Islet of Langerhans (tissue), 1 donor: ENCODE data around the gene SMYD3.
A peak's percentile ranks its signal among the peaks of the same experiment; 100 is the strongest.

Experiments used
- FAIRE-seq: peaks from one replicate; lab custom pipeline; 2011; peaks lifted over from hg19 to GRCh38; lab: Jason Lieb, UNC

SMYD3 gene

DNA sequence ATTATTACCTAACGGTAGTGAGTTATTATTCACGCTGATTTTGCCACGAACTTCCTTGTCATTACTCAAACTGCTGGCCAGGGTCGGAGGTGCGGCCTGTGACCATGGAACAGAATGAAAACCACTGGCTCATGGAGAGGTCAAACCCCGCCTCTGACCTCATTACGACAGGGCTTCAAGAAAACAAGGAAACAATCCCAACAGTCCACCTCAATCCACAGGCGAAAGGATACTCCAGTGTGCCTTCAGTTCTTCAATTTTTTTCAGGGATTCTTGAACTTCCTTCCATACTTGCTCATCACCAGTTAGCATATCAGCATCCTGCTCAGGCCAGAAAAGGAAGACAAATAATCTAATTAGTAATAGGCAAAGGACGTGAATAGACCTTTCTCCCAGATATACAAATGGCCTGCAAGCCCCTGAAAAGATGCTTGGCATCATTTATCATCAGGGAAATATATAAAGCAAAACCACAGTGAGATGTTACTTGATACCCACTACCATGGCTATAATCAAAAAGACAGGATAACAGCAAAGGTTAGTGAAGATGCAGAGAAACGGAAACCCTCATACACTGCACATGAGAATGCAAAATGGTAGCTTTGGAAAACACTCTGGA is 643.4 kb downstream of the SMYD3 start:
- FAIRE-seq: no peak

DNA sequence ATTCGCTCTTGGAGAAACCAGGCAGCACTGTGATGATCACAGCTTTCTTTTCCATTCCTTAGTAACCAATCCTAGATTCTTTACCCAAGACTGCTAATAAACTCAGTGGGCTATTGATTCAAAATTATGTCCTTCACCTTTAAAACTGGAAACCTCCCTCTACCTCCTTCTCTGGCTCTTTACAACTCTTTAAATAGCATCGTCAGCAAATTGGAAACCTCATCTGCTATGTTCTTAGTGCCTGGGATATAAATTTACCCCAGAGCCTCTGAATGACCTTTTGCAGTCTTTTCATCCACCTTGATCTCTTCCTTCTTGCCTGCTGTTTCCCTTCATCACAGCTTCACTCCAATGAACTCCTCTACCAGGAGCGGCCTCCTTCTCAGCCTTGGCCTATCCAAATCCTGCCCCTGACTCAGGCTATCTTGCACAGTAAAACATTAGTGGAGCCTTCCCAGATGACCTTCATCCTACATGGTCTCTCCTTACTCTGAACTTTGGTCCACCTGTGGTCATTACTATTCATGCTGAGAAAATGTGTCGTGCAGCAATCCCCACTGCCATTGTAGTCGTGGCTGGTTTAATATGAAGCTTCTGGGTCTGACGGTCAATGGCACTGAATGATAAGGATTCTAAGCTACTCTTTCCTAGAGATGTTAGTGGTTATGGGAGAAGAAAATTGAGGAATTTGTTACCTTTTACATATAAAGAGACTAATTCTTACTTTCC is 644.1 kb downstream of the SMYD3 start:
- no peak for FAIRE-seq

DNA sequence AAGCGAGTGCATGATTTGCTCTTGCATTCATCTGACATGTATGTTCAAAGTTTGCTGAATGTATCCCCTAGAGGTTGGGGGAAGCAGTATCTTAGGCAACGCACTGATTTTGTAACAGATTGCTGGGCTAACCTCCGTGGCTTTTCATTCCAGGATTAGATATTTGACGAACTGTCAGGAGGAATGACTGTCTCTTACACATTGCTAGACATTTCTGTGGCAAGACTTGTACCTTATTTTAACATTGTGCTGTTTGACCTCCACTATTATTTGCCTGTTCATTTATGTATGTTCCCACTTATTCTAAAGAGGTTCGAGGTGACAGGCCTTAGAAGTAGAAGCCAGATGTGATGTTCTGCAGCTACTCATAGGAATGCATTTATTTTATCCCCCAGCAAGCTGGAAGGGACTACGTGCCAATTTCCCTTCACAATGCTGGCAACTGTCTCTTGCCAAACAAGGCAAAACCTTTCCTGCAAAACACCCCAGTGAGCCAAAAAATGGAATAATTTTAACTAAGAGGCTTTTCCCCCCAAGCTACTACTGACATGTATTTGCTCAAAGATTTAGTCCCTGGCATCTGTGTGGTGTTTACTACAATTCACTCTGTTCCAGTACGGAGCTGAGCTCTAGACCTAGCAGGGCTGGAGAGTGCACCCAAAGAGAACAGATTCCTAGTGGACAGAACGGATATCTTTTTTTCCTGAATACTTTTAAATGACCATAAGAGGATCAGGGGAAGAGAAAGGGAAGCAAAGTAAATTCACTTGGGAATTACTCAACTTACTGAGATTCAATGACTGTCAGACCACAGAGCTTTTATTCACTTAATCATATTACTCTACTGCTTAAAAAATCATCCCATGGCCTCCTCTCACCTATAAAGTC is 646.2 kb downstream of the SMYD3 start:
- no peak for FAIRE-seq

DNA sequence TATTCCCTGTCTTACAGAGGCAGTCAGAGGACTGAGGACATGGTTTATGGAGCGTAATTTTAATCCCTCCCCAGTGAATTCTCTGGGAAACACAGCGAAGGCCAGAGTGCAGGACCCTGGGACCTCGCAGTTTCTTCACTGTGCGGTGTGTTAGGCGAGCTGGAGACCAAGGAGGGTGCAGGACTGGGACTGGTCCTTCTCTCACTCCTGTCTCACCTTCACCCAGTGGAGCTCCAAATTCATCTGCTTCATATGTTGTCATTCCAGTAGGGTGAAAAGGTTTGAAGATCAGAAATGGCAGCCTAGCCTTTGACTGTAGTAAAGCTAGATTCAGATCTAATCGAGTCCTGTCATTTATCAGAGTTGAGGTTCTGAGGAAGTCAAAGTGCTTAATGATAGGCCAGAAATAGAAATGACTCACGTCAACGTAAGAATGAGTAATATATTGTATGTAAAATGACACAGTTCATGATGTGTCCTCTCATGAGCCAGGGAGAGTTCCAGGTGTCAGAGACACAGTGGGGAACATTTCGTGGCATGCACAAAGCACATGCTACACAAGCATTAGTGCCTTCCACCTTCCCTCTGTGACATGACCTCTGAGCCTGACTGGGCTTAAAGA is 647.5 kb downstream of the SMYD3 start:
- FAIRE-seq: no peak

DNA sequence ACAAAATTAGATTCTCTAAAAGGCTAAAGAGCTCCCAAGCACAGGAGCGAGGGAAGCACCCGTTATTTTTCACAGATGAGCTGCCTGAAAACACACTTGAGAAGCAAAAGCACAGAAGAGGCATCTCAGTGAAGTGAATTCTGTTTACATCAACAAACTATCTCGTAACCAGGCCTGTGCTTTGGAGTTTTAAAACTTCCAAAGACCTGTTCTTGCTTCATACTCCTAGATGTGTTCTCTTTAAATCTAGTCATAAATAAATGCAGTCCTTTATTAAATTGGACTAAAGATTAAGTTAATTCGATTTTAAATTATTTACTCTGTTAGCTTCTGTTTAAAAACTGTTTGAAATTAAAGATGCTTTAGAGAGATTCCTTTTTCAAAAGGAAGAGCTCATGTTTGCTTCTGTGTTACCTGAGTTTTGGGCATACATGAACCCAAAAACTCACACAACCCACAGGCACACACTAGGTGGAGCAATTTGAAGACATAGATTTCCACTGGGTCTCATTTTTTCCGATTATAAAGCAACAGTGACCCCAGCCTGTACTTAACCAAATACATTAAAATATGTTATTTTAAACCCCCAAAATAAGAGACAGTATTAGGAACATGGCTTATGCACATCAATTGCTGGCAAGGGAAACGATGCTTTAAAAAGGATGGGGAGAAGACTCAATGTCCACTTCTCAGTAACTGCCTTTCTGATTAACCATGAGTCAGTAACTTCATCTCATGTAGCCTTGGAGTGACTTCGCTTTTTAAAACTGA is 648.2 kb downstream of the SMYD3 start:
- peak; percentile 5 for FAIRE-seq

DNA sequence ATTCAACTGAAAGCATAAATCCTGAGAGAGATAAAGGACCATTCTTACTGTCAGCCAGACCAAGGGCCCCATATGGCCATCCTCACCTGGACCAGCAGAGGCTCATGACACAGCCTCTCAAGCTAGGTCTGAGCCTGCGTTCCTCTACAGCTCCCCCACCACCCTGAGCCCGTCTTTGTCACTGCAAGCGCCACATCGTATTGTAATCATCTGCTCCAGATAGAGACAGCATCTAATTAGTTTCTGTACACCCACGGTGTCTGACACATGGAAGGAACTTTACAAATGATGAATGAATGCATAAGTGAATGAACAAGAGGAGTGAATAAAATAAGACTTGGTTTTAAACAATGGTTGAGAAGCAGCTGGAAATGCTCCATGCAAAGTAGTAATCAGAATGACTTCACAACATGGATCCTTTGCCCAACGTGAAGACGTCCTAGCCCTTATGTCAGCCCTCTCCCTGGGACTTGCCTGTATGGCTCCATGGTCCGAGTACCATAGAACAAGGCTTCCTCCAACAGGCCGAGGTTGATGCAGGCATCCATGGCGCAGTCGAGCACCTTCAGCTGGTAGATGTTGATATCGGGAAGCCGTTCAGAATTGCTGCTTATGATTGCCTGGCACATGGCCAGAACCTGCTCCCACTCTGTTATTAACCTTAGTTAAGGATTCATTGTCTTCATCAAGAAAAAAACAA is 648.9 kb downstream of the SMYD3 start:
- no peak for FAIRE-seq

DNA sequence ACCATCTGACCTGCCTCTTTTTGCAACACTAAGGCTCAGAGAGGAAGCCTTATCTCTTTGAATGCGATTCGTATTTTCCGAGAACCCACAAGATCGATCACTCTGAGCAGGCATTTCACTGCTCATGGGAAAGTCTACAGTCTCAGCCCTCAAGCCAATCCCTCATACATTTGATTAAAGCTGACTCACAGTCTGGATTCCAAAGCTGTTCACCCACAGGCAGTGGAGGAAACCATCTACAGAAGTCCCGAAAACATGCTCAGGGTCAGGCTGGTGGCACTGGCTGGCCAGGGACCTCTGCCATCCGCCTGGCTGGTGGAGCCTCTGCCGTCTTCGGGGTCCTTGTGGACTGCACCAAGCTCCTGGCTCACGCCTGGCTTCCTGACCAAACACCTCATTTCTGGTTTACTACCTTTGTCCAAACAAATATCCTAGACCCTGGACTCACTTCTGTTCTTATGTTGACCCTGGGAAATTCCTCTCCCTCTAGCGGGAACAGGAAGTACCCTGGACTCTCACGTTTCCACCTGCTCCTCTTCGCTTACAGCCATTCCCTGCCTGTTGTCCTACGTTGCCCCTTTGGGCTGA is 650.0 kb downstream of the SMYD3 start:
- no peak for FAIRE-seq

DNA sequence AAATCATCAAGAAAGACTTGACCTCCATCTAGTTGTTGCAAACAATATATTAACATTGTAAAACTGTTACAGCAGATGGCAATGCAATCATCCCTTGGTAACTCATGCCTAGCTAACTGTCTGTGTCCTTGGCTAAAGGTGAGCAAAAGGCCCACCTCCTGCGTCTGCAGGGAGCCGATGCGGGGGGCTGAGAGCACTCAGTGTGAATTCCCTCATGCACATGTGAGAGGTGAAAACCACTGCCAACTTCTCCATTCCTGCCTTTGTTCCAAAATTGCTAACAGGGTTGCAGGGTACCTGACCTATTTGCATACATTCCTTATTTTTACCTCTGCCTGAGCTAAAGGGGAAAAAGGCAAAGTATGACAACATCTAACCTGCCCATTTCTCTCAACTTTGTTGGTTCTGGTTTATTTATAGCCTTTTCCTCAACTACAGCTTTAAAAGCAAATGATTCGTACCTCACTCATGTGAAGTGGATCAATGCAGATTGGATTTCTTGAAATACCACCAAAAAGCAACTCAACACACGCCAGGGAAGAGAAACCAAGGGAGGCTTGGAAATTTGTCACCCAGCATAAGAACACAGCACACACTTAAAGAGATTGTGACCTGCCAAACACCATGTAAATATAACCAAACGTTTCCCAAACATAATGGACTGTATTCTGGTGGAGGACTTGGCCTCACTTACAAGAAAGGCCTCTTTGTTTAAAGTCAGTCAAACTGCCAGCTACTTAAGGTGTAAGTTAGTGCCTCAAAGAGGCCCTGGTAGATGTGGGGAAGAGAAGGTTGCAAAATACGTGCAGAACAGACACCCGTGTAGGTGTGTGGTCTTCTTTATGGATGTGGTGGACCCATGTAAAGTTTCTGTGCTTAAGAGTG is 651.0 kb downstream of the SMYD3 start:
- FAIRE-seq: no peak

DNA sequence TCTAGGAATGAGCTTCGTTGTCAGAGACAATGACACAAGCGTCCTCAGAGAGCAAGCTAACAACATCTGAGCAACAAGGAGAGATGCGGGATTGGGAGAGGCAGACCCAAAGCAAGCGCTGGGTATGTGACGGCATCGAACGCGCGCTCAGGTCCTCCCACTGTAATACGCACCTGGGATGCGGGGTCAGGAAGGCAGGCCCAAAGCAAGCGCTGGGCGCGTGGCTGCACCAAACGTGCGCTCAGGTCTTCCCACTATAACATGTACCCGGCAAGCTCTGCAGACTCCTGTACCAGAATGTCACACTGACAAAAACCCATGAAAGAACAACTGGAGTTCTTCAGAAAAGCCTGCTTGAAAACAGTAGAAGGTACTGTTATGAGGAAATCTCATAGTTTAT is 653.8 kb downstream of the SMYD3 start:
- no peak for FAIRE-seq

DNA sequence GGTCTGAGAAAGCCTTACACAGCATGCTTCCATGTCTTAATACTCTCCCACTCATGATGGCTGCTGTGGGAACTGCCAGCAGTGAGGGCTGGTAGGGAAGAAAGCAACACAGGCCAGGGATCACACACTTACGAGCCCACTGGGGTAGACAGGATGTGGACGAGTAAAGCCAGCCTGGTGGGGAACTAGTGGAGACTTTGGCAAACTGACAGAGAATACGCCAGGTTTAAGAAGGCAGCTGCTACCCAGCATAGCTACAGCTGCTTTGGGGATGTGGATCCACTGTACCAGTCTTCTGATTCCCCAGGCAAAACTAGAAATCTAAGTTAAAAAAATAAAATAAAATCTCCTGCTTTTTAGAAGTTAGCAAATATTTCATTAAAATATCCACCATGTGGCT is 664.0 kb downstream of the SMYD3 start:
- FAIRE-seq: no peak

DNA sequence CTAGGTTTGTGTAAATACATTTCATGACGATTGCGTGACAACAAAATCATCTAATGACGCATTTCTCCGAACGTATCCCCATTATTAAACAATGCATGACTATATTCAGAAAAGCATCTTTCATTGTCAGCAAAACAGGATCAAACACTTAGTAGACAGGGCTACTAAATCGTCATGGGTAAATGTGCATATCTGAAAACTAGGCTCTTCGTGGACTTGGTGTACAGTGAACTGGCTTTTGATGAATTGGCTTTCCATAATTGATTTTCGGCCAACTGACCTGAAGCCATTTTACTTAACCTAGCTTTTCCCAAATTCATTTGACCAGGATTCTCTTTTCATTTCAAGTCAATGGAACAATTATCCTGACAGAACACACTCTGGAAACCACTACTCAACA is 665.0 kb downstream of the SMYD3 start:
- no peak for FAIRE-seq

DNA sequence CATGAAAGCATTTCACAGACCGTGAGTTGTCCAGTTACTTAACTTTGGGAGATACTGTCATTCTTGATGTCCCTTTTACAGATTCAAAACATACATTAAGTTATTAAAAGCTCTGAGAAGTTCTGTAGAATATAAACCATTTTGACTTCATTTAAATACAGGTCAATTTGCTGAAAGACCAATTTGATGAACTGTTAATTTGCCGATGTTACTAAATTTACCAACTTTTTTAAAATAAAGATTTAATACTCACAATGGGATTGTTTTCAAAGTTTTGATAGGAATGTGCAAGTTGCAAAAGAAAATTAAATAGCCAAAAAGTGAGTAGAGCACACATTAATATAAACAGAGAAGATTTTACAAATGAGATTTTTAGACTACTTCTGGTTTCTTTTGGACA is 666.1 kb downstream of the SMYD3 start:
- no peak for FAIRE-seq

DNA sequence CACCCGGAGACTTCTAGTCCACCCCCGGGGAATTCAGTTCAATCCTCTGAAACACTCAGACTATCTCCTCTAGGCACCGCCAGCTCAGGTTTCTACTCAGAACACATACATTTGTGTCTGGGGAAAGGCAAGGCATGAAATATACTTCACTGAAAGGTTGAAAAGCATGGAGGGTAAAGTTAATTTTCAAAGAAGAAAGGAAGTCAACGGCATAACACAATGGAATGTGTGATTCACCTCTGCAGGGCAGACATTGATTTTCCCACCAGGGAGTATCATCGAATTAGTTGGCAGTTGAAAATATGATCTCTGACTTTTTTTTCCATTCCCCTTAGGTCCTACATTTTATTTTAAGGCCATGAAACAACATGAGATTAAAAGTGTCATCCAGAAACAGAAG is 669.4 kb downstream of the SMYD3 start:
- FAIRE-seq: no peak

DNA sequence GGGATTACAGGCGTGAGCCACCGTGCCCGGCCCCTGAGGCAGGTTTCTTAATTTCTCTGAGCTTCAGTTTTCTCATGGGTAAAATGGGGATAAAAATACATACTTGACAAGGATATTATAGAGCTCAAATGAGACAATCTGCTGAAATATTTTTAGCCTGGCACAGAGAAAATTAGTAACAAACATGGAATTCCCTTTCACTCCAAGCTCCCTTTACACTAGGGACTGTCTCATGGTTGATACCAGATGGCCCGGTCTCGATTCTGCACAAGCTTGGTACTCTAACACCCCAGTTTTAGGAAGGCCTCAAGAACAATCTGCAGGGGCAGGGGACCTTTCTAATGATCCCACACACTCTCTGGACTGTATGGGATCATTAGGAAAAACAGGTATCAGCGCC is 671.7 kb downstream of the SMYD3 start:
- no peak for FAIRE-seq

DNA sequence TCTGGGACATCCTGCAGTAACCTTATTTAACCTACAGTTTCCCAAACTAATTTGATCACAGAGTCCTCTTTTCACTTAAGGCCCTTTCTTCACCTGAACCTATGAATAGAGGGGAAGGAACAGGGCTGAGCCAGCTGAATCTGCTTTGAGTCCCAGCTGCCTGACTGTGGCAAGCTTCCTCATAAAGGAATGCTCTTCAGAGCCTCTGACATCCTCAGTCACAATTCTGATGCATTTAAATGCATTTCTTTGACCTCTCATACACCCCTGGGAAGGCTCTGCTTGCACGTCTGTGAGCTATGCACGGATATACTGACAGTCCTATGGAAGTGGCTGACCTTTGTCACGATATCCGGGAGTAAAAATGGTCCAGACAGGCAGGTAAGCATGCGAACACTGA is 673.1 kb downstream of the SMYD3 start:
- no peak for FAIRE-seq

DNA sequence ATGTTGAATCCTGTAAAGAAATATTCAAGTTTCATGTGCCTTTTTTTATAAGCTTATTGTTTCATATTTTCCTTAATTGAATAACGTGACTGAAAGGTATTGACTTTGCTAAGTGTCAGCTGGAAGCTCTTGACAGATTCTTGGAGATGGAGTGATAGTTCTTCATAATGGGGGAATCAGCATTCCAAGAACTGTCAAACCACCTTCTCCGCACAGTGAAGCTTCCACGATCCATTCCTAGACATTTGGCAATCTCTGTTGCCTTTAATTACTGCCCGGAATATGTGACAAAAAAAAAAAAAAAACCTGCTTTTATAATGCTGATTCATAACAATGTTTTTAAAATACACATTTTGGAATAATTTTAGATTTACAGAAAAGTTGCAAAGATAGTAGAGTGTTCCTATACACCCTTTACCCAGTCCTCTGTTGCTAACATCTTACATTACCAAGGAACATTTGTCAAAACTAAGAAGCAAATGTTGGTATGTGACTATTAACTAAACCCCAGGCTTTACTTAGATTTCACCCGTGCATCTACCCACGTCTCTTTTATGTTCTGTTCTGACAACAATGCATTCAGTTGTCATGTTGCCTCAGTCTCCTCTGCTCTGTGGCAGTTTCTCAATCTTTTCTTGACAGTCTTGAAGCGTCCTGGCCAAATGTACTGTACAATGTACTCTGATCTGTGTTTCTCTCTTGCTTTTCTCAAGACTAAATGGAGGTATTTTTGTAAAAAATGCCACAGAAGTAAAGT is 674.1 kb downstream of the SMYD3 start:
- FAIRE-seq: no peak

DNA sequence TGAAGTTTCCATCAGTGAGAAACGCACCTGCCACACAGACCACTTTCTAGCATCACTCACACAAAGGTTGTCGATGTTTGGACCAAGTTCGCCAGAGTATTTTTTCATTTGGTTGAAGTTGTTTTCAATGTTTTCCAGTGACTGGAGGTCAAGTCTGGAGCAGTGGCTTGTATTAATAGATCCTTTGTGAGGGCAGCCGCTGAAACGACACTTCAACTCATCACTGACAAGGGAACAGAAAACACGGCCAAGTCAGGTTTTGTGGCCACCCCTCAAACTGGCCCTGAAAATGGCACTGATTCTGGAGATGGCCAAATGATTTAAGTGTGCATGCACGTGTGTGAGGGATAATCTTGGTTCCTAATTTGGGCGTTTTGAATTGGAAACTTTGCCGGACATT is 675.6 kb downstream of the SMYD3 start:
- no peak for FAIRE-seq

DNA sequence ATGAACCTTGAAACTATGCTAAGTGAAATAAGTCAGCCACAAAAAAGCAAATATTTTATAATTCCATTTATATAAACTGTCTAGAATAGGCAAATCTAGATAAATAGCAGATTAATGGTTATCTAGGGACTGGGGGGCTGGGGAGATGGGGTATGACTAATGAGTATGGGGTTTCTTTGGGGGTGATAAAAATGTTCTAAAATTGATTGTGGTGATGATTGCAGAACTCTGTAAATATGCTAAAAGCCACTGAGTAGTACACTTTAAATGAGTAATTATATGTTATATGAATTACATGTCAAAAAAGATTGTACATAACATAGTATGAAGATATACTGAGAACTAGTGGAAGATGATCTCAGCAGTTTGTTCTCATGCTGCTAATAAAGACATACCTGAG is 677.3 kb downstream of the SMYD3 start:
- FAIRE-seq: no peak

DNA sequence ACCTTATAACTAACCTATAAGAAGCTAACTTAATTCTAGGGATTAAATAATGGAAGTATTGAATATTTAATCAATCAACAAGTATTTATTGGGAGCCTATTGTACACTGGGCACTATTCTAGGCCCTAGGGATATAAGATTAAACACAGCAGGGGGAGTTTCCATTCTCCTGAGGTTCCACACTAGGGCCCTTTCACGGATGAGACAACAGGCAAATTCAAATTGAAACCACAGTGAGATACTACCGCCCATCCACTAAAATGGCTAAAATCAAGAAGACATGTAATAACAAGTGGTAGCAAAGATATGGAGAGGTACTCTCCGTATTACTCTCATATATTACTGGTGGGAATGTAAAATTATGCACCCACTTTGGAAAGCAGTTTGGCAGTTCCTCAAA is 677.9 kb downstream of the SMYD3 start:
- FAIRE-seq: no peak
